GM12878 (cell line): ENCODE results near the gene FXYD4.

Source experiments
- CEBPB ChIP-seq, 2 experiments: fragments of 150-350 bp in 1 of 2; IDR thresholded peaks; 2 replicates each; pipeline ENCODE4 v1.6.1; 2012 to 2014; ENCODE audit warnings: low read depth in 2 of 2, low read length in 2 of 2, borderline replicate concordance in 1 of 2, inconsistent platforms in 1 of 2
- CREM ChIP-seq: IDR thresholded peaks from 2 replicates; pipeline ENCODE4 v1.6.1; 2014; ENCODE audit warnings: antibody characterized with exemption, low read depth
- PAX8 ChIP-seq: fragments of 450-650 bp; IDR thresholded peaks from 2 replicates; pipeline ENCODE4 v1.6.1; 2017; ENCODE audit warnings: mild to moderate bottlenecking, moderate library complexity
- POLR2A ChIP-seq: IDR thresholded peaks from 2 replicates; pipeline ENCODE4 v1.6.1; 2011; ENCODE audit warnings: low read depth, mild to moderate bottlenecking, low read length
- SIN3A ChIP-seq: IDR thresholded peaks from 2 replicates; pipeline ENCODE4 v1.6.1; 2012; ENCODE audit warnings: low read depth, low read length, improper control_type of control experiment
- STAT3 ChIP-seq: IDR thresholded peaks from 2 replicates; pipeline ENCODE4 v1.6.1; 2011; ENCODE audit warnings: low read depth, low read length, improper control_type of control experiment
- YY1 ChIP-seq: IDR thresholded peaks from 2 replicates; pipeline ENCODE4 v1.6.1; 2011; ENCODE audit warnings: low read depth, mild to moderate bottlenecking, low read length
- ZBED1 ChIP-seq: IDR thresholded peaks from 2 replicates; pipeline ENCODE4 v1.6.1; 2016; ENCODE audit warnings: borderline replicate concordance
- TF ChIP-seq, protein P1 (sequence below), 3 experiments: IDR thresholded peaks in 2 of 3; conservative IDR thresholded peaks in 1 of 3; 2 replicates each; pipeline ENCODE4 v1.5.1; 2011; ENCODE audit warnings: low read depth in 3 of 3, low read length in 3 of 3, mild to moderate bottlenecking in 3 of 3, control low read depth in 2 of 3, moderate library complexity in 2 of 3, inconsistent platforms in 1 of 3, mixed read lengths in 1 of 3; ENCODE audit not compliant: control insufficient read depth in 2 of 3, insufficient read depth in 1 of 3; ENCODE audit errors: extremely low read depth in 1 of 3
- TF ChIP-seq, protein P2 (sequence below): fragments of 450-650 bp; IDR thresholded peaks from 2 replicates; pipeline ENCODE4 v1.6.1; 2016; ENCODE audit warnings: mild to moderate bottlenecking

- TF ChIP-seq, protein P1, sequence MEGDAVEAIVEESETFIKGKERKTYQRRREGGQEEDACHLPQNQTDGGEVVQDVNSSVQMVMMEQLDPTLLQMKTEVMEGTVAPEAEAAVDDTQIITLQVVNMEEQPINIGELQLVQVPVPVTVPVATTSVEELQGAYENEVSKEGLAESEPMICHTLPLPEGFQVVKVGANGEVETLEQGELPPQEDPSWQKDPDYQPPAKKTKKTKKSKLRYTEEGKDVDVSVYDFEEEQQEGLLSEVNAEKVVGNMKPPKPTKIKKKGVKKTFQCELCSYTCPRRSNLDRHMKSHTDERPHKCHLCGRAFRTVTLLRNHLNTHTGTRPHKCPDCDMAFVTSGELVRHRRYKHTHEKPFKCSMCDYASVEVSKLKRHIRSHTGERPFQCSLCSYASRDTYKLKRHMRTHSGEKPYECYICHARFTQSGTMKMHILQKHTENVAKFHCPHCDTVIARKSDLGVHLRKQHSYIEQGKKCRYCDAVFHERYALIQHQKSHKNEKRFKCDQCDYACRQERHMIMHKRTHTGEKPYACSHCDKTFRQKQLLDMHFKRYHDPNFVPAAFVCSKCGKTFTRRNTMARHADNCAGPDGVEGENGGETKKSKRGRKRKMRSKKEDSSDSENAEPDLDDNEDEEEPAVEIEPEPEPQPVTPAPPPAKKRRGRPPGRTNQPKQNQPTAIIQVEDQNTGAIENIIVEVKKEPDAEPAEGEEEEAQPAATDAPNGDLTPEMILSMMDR (IDR thresholded peaks at IDR 0.05 in 2 of 3, conservative IDR thresholded peaks at IDR 0.05 in 1 of 3; ENCODE audit: control insufficient read depth in 2 of 3, extremely low read depth in 1 of 3, insufficient read depth in 1 of 3, low read depth in 3 of 3, low read length in 3 of 3): no peak
- no peak for TF ChIP-seq STAT3
- TF ChIP-seq CREM: no peak
- no peak for TF ChIP-seq SIN3A
- no peak for TF ChIP-seq CEBPB (IDR thresholded peaks at IDR 0.05; ENCODE audit: borderline replicate concordance in 1 of 2, low read depth in 2 of 2, low read length in 2 of 2)
- TF ChIP-seq PAX8: no peak
- no peak for TF ChIP-seq ZBED1
- TF ChIP-seq POLR2A: no peak
- TF ChIP-seq, protein P2, sequence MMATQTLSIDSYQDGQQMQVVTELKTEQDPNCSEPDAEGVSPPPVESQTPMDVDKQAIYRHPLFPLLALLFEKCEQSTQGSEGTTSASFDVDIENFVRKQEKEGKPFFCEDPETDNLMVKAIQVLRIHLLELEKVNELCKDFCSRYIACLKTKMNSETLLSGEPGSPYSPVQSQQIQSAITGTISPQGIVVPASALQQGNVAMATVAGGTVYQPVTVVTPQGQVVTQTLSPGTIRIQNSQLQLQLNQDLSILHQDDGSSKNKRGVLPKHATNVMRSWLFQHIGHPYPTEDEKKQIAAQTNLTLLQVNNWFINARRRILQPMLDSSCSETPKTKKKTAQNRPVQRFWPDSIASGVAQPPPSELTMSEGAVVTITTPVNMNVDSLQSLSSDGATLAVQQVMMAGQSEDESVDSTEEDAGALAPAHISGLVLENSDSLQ: no peak
- TF ChIP-seq YY1: no peak
Observed at GRCh38 chr10:43355749-43356371, 15.6 kb upstream of the FXYD4 start.
